ENCODE data around the gene COA1. TPM values are rescaled to one million over a fixed set of nuclear protein-coding genes. Genes with fewer than 3 reads are reported as not detected.

COA1 gene
- total RNA-seq, 2 experiments from 2014 or later = 63.9 to 96.0 TPM

DNA sequence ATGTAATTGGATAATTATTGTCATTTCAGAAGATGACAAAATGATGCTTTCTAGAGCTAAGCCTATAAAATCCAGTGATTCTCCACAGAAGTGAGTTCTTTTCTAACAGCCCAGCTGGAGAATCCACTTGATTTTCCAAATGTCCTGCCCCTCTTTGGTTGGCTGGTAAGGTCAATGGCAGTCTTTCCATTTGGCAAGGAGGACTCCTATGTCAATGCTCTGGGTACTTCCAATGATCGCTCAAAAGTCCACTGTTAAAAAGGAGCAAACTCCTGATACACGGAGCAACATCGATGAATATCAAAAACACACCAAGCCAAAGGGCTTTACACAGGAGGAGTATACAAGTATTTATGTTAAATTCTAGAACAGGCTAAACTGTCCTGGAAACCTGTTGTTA, 88.6 kb downstream of the COA1 start:
- H3K4me2 ChIP-seq (ENCODE audit: low read length) = no peak overlapping the region
- no peak overlapping the region for H3K27ac ChIP-seq (ENCODE audit: low read depth, low read length, poor library complexity, severe bottlenecking)
- peaks cover 89% of the 10 kb centered on the region for H3K36me3 ChIP-seq (ENCODE audit: insufficient read depth, low read length)
- TF ChIP-seq, protein P1, sequence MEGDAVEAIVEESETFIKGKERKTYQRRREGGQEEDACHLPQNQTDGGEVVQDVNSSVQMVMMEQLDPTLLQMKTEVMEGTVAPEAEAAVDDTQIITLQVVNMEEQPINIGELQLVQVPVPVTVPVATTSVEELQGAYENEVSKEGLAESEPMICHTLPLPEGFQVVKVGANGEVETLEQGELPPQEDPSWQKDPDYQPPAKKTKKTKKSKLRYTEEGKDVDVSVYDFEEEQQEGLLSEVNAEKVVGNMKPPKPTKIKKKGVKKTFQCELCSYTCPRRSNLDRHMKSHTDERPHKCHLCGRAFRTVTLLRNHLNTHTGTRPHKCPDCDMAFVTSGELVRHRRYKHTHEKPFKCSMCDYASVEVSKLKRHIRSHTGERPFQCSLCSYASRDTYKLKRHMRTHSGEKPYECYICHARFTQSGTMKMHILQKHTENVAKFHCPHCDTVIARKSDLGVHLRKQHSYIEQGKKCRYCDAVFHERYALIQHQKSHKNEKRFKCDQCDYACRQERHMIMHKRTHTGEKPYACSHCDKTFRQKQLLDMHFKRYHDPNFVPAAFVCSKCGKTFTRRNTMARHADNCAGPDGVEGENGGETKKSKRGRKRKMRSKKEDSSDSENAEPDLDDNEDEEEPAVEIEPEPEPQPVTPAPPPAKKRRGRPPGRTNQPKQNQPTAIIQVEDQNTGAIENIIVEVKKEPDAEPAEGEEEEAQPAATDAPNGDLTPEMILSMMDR (conservative IDR thresholded peaks at IDR 0.05; ENCODE audit: low read length) = no peak
- no peak for TF ChIP-seq EZH2phosphoT487 (IDR thresholded peaks at IDR 0.05; ENCODE audit: borderline replicate concordance, low read depth, low read length)
- H4K20me1 ChIP-seq (ENCODE audit: insufficient read depth, low read length) = no peaks in the 10 kb centered on the region
- BruUV-seq (replicated peaks) = no TSS peak
- peaks cover 21% of the 10 kb centered on the region for H3K4me1 ChIP-seq (ENCODE audit: insufficient read depth, low read length, poor library complexity, severe bottlenecking)
- intact Hi-C loops (cut with micrococcal nuclease; ENCODE audit: unreplicated experiment) = no loop called here
- H3K9me2 ChIP-seq (ENCODE audit: insufficient read depth, low read length) = no peaks in the 10 kb centered on the region
- POLR2A ChIA-PET = interaction anchor here (0.6 to 3.2 kb wide), 3 partner anchors 9 to 143 kb away, joined by 4 to 20 read pairs (median 5); no protein-coding TSS in a partner anchor
- DNase-seq (ENCODE audit: low spot score) = no peak
- H3K79me2 ChIP-seq (ENCODE audit: insufficient read depth, low read depth, low read length) = no peaks in the 10 kb centered on the region; the same call in 1 of the 2 replicates
- no peak overlapping the region for H2AFZ ChIP-seq (ENCODE audit: low read length)
- no peak overlapping the region for H3K4me3 ChIP-seq (ENCODE audit: low read depth, low read length, poor library complexity, severe bottlenecking)
- CTCF ChIA-PET (ENCODE audit: unreplicated experiment) = no interaction called here
- H3K9me3 ChIP-seq (ENCODE audit: low read length) = no peaks in the 10 kb centered on the region

DNA sequence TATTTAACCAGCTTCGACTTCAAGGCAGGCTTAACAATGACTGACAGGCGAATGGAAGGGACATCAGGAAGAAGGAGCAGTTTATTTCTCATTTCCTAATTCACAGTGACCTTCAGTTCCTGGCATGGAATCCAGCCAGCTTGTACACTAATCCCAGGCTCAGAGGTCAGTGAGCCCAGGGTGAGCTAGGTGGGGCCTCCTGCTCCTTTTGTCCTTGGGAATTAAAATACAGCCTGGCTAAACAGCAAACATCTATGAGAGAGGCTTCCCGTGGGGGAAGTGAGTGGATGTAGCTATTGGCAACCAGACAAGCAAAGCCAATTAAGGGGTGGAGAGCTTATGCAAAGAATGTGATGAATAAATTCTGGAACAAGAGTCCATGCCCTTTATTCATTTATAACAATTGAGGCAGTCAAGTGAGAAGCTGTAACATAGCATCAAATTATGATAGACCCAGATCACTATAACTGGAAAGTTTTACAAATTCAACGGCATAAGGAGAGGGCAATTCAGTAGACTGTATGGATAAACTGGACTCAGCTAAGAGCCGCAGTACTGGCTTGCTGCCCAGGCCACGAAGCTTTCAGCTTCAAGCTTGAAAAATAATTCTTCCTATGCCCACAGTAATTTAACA, 89.3 kb downstream of the COA1 start:
- no peak overlapping the region for H3K27ac ChIP-seq (ENCODE audit: low read depth, low read length, poor library complexity, severe bottlenecking)
- H3K4me2 ChIP-seq (ENCODE audit: low read length) = no peak overlapping the region
- no TSS peak for BruUV-seq (replicated peaks)
- H3K9me3 ChIP-seq (ENCODE audit: low read length) = no peaks in the 10 kb centered on the region
- peaks cover 14% of the 10 kb centered on the region for H3K4me1 ChIP-seq (ENCODE audit: insufficient read depth, low read length, poor library complexity, severe bottlenecking)
- H3K36me3 ChIP-seq (ENCODE audit: insufficient read depth, low read length) = peaks cover 88% of the 10 kb centered on the region
- no peaks in the 10 kb centered on the region for H3K9me2 ChIP-seq (ENCODE audit: insufficient read depth, low read length)
- no peak overlapping the region for H3K4me3 ChIP-seq (ENCODE audit: low read depth, low read length, poor library complexity, severe bottlenecking)
- intact Hi-C loops (cut with micrococcal nuclease; ENCODE audit: unreplicated experiment) = no loop called here
- no peak overlapping the region for H2AFZ ChIP-seq (ENCODE audit: low read length)
- no peaks in the 10 kb centered on the region for H3K79me2 ChIP-seq (ENCODE audit: insufficient read depth, low read depth, low read length)
- ChIA-PET CTCF (ENCODE audit: unreplicated experiment) (no interaction called here), POLR2A (interaction anchor here (0.6 to 3.2 kb wide), 7 partner anchors 9 to 144 kb away, joined by 3 to 20 read pairs (median 4); no protein-coding TSS in a partner anchor)
- H4K20me1 ChIP-seq (ENCODE audit: insufficient read depth, low read length) = no peaks in the 10 kb centered on the region
- DNase-seq (ENCODE audit: low spot score) = no peak
- TF ChIP-seq, protein P1 (conservative IDR thresholded peaks at IDR 0.05; ENCODE audit: low read length) = no peak
- no peak for TF ChIP-seq EZH2phosphoT487 (IDR thresholded peaks at IDR 0.05; ENCODE audit: borderline replicate concordance, low read depth, low read length)

DNA sequence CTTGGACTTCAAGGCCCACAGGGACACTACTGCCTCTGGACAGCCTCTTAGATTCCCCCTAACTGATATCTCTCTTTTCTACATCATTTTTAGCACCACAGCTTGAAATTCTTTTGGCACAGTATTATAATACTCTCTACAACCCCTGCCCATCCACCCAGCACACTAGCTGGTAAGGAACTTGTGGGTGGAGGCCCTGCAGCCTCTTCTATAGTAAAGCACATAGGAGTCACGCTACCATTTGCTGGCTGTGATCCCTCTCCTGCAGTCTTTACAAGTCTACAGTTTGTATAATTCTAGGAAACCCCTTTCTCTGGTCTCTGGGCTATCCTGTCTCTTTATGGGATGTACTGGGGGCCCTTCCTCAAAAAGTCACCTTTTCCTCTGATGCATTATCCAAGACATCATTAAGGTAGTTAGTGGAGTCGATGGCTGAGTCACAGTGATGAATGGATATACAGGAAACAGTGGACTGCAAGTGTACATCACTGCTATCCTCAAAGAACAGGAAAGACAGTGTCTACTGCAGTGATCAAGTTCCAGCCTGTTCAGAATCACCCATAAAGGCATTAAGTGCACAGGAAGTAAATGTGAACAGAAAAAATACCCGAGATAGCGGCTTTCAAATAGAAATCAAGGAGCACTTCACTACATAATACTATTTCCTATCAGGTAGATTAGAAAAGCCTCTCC, 92.1 kb downstream of the COA1 start:
- BruUV-seq (replicated peaks) = no TSS peak
- no peaks in the 10 kb centered on the region for H3K79me2 ChIP-seq (ENCODE audit: insufficient read depth, low read depth, low read length)
- H3K4me3 ChIP-seq (ENCODE audit: low read depth, low read length, poor library complexity, severe bottlenecking) = no peak overlapping the region
- intact Hi-C loops (cut with micrococcal nuclease; ENCODE audit: unreplicated experiment) = no loop called here
- CTCF ChIA-PET (ENCODE audit: unreplicated experiment) = no interaction called here
- no peak for TF ChIP-seq EZH2phosphoT487 (IDR thresholded peaks at IDR 0.05; ENCODE audit: borderline replicate concordance, low read depth, low read length)
- TF ChIP-seq, protein P1 (conservative IDR thresholded peaks at IDR 0.05; ENCODE audit: low read length) = no peak
- H3K4me1 ChIP-seq (ENCODE audit: insufficient read depth, low read length, poor library complexity, severe bottlenecking) = peaks cover 4% of the 10 kb centered on the region
- peaks cover 89% of the 10 kb centered on the region for H3K36me3 ChIP-seq (ENCODE audit: insufficient read depth, low read length)
- no peak overlapping the region for H2AFZ ChIP-seq (ENCODE audit: low read length)
- no peak for DNase-seq (ENCODE audit: low spot score)
- H3K4me2 ChIP-seq (ENCODE audit: low read length) = no peak overlapping the region
- POLR2A ChIA-PET = interaction anchor here (1.0 to 3.2 kb wide), 4 partner anchors 8 to 55 kb away, joined by 5 to 20 read pairs (median 6); partner anchors contain the start of gene STK17A
- H3K9me2 ChIP-seq (ENCODE audit: insufficient read depth, low read length) = no peaks in the 10 kb centered on the region
- H4K20me1 ChIP-seq (ENCODE audit: insufficient read depth, low read length) = no peaks in the 10 kb centered on the region
- H3K27ac ChIP-seq (ENCODE audit: low read depth, low read length, poor library complexity, severe bottlenecking) = no peak overlapping the region
- no peaks in the 10 kb centered on the region for H3K9me3 ChIP-seq (ENCODE audit: low read length)
